ENCODE data around the gene CELF2. TPM values are rescaled to one million over a fixed set of nuclear protein-coding genes. Genes with fewer than 3 reads are reported as not detected.

The CELF2 gene
- total and polyA plus RNA-seq, 7 donors = 6.0 to 83.1 (median 48.9) TPM

GRCh38 chr10:11338160-11338844 lies 320.6 kb downstream of the CELF2 start:
- Histone ChIP-seq H3K9me3 (no peaks in the 10 kb centered on the region), H3K4me1 (no peaks in the 10 kb centered on the region), H3K36me3 (peaks cover 0 to 9% (median 0%) of the 10 kb centered on the region in 4 donors), H3K4me3 (no peak overlapping the region), H3K27me3 (no peaks in the 10 kb centered on the region), H3K27ac (no peak overlapping the region)
- no peak for DNase-seq
- intact Hi-C loops (cut with DNase I) = no loop called here
- TF ChIP-seq EP300 (IDR thresholded peaks at IDR 0.05) (no peak), POLR2A (IDR thresholded peaks at IDR 0.05) (no peak), POLR2AphosphoS5 (IDR thresholded peaks at IDR 0.05) (no peak), CTCF (IDR thresholded peaks at IDR 0.05) (no peak)
- 76 to 90% methylated on average over 10 of the region's 10 CpGs for WGBS, 2 donors

GRCh38 chr10:11339013-11339412 lies 321.3 kb downstream of the CELF2 start:
- no peaks in the 10 kb centered on the region for H3K27me3 ChIP-seq
- DNase-seq = no peak
- peaks cover 0 to 9% (median 0%) of the 10 kb centered on the region in 4 donors for H3K36me3 ChIP-seq
- intact Hi-C loops (cut with DNase I) = no loop called here
- H3K4me3 ChIP-seq = no peak overlapping the region
- H3K4me1 ChIP-seq = no peaks in the 10 kb centered on the region
- H3K27ac ChIP-seq = no peak overlapping the region
- WGBS, 2 donors = 73% methylated on average over 7 of the region's 7 CpGs
- TF ChIP-seq CTCF (IDR thresholded peaks at IDR 0.05) (no peak), POLR2A (IDR thresholded peaks at IDR 0.05) (no peak), POLR2AphosphoS5 (IDR thresholded peaks at IDR 0.05) (no peak), EP300 (IDR thresholded peaks at IDR 0.05) (no peak)
- H3K9me3 ChIP-seq = no peaks in the 10 kb centered on the region

DNA sequence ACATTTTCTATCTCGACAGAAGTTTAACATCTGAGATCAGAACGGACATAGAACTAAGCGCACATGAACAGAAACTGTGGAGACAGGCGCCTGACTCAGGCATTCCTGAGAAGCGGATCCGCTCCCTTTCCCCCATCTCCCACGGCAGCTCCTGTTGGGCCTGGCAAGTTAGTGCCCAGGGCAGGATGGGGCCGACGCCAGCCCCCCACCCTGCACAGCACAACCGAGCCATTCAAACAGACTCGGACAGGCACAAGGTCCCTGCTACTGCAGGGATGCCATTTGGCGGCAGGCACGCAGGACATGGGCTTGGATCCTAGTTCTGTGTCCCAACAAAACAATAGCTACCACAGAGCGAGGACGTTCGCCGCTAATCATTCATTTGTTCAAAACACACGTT lies 322.0 kb downstream of the CELF2 start:
- Histone ChIP-seq H3K9me3 (no peaks in the 10 kb centered on the region), H3K4me1 (peaks cover 0 to under 1% (median 0%) of the 10 kb centered on the region in 4 donors), H3K27ac (no peak overlapping the region), H3K27me3 (no peaks in the 10 kb centered on the region), H3K36me3 (peaks cover 0 to 4% (median 0%) of the 10 kb centered on the region in 4 donors), H3K4me3 (no peak overlapping the region)
- WGBS, 2 donors = 93 to 95% methylated on average over 18 of the region's 18 CpGs
- intact Hi-C loops (cut with DNase I) = no loop called here
- DNase-seq = no peak
- TF ChIP-seq EP300 (IDR thresholded peaks at IDR 0.05) (no peak), POLR2AphosphoS5 (IDR thresholded peaks at IDR 0.05) (no peak), POLR2A (IDR thresholded peaks at IDR 0.05) (no peak), CTCF (IDR thresholded peaks at IDR 0.05) (no peak)

DNA sequence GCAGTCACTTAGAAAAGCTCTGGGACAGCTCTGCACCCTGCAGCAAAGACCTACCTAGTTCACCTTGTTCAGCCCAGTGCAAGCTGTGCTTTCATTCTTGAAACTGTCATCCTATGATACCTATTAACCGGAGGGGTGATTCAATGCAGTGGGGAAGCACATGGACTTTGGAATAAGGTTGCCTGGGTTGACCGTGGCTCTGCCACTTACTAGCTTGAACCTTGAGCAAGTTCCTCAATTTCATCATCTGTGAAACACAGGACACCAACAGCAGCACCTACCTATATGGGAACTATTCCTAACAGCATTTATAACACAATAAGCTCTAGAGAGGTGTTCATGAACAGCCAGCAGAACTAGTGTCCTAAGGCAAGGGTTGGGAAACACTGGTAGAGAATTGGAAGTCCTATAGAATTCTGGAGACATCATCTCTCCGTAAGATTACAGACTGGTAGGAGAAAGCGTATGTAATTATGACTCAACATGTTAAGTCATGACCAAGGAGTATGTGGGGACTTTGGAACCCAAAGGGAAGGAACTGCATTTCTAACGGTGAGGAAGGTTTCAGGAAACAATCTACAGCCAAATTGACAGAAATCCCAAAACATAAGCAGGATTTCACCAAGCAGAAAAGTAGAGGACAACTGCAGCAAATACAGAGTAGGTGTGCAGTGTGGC lies 323.8 kb downstream of the CELF2 start:
- Histone ChIP-seq H3K27ac (no peak overlapping the region), H3K4me3 (no peak overlapping the region), H3K36me3 (no peaks in the 10 kb centered on the region), H3K9me3 (no peaks in the 10 kb centered on the region), H3K4me1 (peaks cover 0 to 14% (median 10%) of the 10 kb centered on the region in 4 donors), H3K27me3 (no peaks in the 10 kb centered on the region)
- TF ChIP-seq CTCF (IDR thresholded peaks at IDR 0.05) (no peak), POLR2AphosphoS5 (IDR thresholded peaks at IDR 0.05) (no peak), EP300 (IDR thresholded peaks at IDR 0.05) (no peak), POLR2A (IDR thresholded peaks at IDR 0.05) (no peak)
- intact Hi-C loops (cut with DNase I) = no loop called here
- WGBS, 2 donors = 51 to 70% methylated on average over 5 of the region's 5 CpGs
- DNase-seq = no peak

All from sigmoid colon (tissue), 7 donors.